Prostate gland (tissue), 2 donors: ENCODE measurements around the gene DHH. TPM values are rescaled to one million over a fixed set of nuclear protein-coding genes. Genes with fewer than 3 reads are reported as not detected.
"Not testable (repeated sequence)": the region's sequence is repeated elsewhere in the genome, so short reads cannot be mapped to it uniquely, and the experiment has no call there.

Source experiments
- DNase-seq: peaks from one replicate; pipeline ENCODE4 v3.0.0-alpha.2; 2019; ENCODE audit warnings: low spot score
- H3K27ac ChIP-seq, 2 donors: fragments of 200-600 bp; sonication (generic); 2 replicates each; pipeline ENCODE4 v1.5.1; 2017 to 2019
- H3K27me3 ChIP-seq: fragments of 200-600 bp; sonication (generic); replicated peaks from 2 replicates; pipeline ENCODE4 v1.5.1; 2019; ENCODE audit not compliant: insufficient read depth
- H3K36me3 ChIP-seq, 2 donors: fragments of 200-600 bp; sonication (generic); 1 replicate in 1 of 2; 2 replicates in 1 of 2; pipeline versions ENCODE4 v1.5.1 to v1.8.1; 2017 to 2019
- H3K4me1 ChIP-seq: fragments of 200-600 bp; sonication (generic); replicated peaks from 2 replicates; pipeline ENCODE4 v1.5.1; 2019
- H3K4me3 ChIP-seq, 2 donors: fragments of 200-600 bp; sonication (generic); 2 replicates each; pipeline ENCODE4 v1.5.1; 2017 to 2019
- H3K9me3 ChIP-seq: fragments of 200-600 bp; sonication (generic); 2 replicates; pipeline ENCODE4 v1.5.1; 2017
- POLR2A ChIP-seq: fragments of 450-650 bp; IDR thresholded peaks from one replicate; pipeline ENCODE4 v1.6.1; 2016; ENCODE audit warnings: antibody characterized with exemption, mild to moderate bottlenecking
- POLR2AphosphoS5 ChIP-seq: sonication (generic); formaldehyde crosslinking; IDR thresholded peaks from one replicate; pipeline ENCODE4 v1.6.1; 2017; ENCODE audit warnings: antibody characterized with exemption
- WGBS: methylation state at CpG from one replicate; pipeline ENCODE4 v1.1.5; 2018; 5-methylcytosine and 5-hydroxymethylcytosine counted together
- intact Hi-C: fragments of 100-400 bp; cut with DNase I; formaldehyde crosslinking; loops from one replicate; pipeline ENCODE4 v1.14.2; 2022
- total RNA-seq, 2 donors: library from RNA; depleted of rRNA; stranded (reverse); fragments of >200 nt; gene quantifications; one replicate each; pipeline ENCODE4 v1.1.0, GENCODE V29; 2016
- TF ChIP-seq, protein P1 (sequence below), 4 experiments: fragments of 200-600 bp in 2 of 4; fragments of 450-650 bp in 2 of 4; sonication (generic) in 2 of 4; IDR thresholded peaks; 1 replicate in 3 of 4; 2 replicates in 1 of 4; pipeline ENCODE4 v1.5.1; 2016 to 2019; ENCODE audit warnings: antibody characterized with exemption in 4 of 4, mild to moderate bottlenecking in 2 of 4, moderate library complexity in 2 of 4

Gene DHH
- total RNA-seq, 2 donors from 2014 or later: 0.18 to 114 TPM

- WGBS: under 1% methylated on average over 66 of the region's 66 CpGs
- no peaks in the 10 kb centered on the region for H3K36me3 ChIP-seq
- TF ChIP-seq POLR2AphosphoS5 (peak; percentile 95), POLR2A (peak; percentile 66)
- TF ChIP-seq, protein P1, sequence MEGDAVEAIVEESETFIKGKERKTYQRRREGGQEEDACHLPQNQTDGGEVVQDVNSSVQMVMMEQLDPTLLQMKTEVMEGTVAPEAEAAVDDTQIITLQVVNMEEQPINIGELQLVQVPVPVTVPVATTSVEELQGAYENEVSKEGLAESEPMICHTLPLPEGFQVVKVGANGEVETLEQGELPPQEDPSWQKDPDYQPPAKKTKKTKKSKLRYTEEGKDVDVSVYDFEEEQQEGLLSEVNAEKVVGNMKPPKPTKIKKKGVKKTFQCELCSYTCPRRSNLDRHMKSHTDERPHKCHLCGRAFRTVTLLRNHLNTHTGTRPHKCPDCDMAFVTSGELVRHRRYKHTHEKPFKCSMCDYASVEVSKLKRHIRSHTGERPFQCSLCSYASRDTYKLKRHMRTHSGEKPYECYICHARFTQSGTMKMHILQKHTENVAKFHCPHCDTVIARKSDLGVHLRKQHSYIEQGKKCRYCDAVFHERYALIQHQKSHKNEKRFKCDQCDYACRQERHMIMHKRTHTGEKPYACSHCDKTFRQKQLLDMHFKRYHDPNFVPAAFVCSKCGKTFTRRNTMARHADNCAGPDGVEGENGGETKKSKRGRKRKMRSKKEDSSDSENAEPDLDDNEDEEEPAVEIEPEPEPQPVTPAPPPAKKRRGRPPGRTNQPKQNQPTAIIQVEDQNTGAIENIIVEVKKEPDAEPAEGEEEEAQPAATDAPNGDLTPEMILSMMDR (IDR thresholded peaks at IDR 0.05): peak; percentile 73 to 93 (median 89)
- H3K27me3 ChIP-seq: no peaks in the 10 kb centered on the region
- H3K27ac ChIP-seq: peak overlapping the region; percentile 98 to 100
- H3K4me3 ChIP-seq: peak overlapping the region; percentile 85 to 97
- intact Hi-C loops: loop anchor here (1.0 to 2.0 kb wide), 2 partner anchors 58 to 105 kb away; partner anchors contain the start of gene TUBA1A
- no peaks in the 10 kb centered on the region for H3K9me3 ChIP-seq
- H3K4me1 ChIP-seq: no peaks in the 10 kb centered on the region
- DNase-seq: peak; percentile 92
Measured at GRCh38 chr12:49130151-49131050, 35.8 kb upstream of the DHH start.

DNA sequence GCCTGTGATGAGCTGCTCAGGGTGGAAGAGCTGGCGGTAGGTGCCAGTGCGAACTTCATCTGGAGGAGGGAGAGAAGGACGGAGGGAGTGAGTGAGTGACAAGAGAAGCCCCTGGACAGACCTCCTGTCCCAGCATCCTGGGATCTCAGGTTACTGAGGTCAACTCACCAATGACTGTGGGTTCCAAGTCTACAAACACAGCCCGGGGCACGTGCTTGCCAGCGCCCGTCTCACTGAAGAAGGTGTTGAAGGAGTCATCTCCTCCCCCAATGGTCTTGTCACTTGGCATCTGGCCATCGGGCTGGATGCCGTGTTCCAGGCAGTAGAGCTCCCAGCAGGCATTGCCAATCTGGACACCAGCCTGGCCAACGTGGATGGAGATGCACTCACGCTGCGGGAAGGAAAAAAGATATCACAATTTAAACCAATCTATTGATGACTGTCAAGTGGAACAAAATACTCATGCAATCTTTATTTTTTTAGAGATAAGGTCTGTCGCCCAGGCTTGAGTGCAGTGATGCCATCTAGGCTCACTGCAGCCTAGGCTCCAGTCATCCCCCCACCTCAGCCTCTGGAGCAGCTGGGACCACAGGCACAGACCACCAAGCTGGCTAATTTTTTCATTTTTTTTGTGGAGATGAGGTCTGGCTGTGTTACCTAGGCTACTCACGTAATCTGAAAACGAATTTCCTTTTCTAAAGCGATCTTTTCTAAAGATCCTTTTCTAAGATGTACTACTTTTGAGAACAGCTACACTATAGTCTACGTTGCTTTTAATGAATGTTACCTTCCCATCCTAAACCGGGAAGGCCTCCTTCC is 34.9 kb upstream of the DHH start:
- Histone ChIP-seq H3K27me3 (no peaks in the 10 kb centered on the region), H3K4me3 (peak overlapping the region; percentile 85 to 97), H3K9me3 (no peaks in the 10 kb centered on the region), H3K36me3 (no peaks in the 10 kb centered on the region), H3K27ac (peak overlapping the region; percentile 98 to 100), H3K4me1 (no peaks in the 10 kb centered on the region)
- DNase-seq: no peak
- TF ChIP-seq POLR2A: no peak
- TF ChIP-seq, protein P1 (IDR thresholded peaks at IDR 0.05): no peak
- TF ChIP-seq POLR2AphosphoS5: no peak
- WGBS: 48% methylated on average over 18 of the region's 18 CpGs
- intact Hi-C loops: loop anchor here (1.0 to 10.0 kb wide), 3 partner anchors 59 to 106 kb away; partner anchors contain the start of genes KMT2D, RHEBL1 and TUBA1A

GRCh38 chr12:49127971-49128370 is 33.4 kb upstream of the DHH start:
- not testable (repeated sequence) for H3K4me1 ChIP-seq, H3K4me3 ChIP-seq, H3K36me3 ChIP-seq, H3K27me3 ChIP-seq, H3K9me3 ChIP-seq, DNase-seq, H3K27ac ChIP-seq
- intact Hi-C loops: loop anchor here (10.0 kb wide), 1 partner anchor 63 kb away; the partner anchor contains the start of genes KMT2D and RHEBL1
- WGBS: 88% methylated on average over 6 of the region's 8 CpGs

DNA sequence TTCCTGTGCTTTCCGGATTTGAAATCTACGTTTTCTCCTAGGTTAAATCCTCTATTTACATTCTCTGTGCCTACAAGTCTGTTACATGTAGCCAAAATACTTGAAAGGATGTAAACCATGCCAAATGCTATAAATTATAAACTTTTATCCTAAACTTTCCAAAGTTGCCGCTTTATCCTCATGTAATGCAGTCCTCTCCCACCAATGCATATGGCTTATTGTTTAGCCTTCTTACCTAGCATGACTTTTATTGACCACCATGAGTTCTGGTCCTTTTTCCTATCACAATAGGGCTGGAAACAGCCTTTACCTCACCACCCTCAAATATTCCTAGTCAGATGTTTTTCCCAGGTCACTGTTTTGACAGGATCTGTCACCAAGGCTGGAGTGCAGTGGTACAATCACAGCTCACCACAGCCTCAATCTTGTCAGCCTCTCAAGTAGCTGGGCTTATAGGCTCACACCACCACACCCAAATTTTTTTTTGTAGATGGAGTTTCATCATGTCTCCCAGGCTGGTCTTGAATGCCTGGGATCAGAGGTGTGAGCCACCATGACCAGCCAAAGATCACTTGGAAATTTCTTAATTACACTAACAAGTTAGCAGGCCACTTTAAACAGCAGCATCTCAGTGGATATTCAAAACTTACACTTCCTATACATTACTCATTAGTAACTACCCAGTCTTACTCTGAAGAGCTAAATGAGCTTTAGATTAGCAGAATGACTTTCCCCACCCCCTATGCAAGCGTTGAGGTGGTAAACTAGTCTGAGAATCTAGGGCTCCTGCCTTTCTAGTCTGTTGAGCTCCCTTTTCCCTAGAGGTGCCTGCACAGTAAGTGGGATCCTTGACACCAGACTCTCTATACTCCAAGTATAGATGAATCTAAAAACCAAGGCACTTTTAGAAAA is 32.5 kb upstream of the DHH start:
- TF ChIP-seq, protein P1 (IDR thresholded peaks at IDR 0.05): no peak
- TF ChIP-seq POLR2AphosphoS5 (no peak), POLR2A (no peak)

More for the DNA sequence above, 32.5 kb upstream of the DHH start:
- WGBS: 61% methylated on average over 4 of the region's 4 CpGs
- no peaks in the 10 kb centered on the region for H3K9me3 ChIP-seq
- H3K4me3 ChIP-seq: no peak overlapping the region
- no peaks in the 10 kb centered on the region for H3K4me1 ChIP-seq
- intact Hi-C loops: loop anchor here (10.0 kb wide), 1 partner anchor 62 kb away; the partner anchor contains the start of genes KMT2D and RHEBL1
- DNase-seq: no peak
- no peaks in the 10 kb centered on the region for H3K27me3 ChIP-seq
- H3K36me3 ChIP-seq: no peaks in the 10 kb centered on the region
- no peak overlapping the region for H3K27ac ChIP-seq
